ENCODE data around the gene CCDC120.

DNA sequence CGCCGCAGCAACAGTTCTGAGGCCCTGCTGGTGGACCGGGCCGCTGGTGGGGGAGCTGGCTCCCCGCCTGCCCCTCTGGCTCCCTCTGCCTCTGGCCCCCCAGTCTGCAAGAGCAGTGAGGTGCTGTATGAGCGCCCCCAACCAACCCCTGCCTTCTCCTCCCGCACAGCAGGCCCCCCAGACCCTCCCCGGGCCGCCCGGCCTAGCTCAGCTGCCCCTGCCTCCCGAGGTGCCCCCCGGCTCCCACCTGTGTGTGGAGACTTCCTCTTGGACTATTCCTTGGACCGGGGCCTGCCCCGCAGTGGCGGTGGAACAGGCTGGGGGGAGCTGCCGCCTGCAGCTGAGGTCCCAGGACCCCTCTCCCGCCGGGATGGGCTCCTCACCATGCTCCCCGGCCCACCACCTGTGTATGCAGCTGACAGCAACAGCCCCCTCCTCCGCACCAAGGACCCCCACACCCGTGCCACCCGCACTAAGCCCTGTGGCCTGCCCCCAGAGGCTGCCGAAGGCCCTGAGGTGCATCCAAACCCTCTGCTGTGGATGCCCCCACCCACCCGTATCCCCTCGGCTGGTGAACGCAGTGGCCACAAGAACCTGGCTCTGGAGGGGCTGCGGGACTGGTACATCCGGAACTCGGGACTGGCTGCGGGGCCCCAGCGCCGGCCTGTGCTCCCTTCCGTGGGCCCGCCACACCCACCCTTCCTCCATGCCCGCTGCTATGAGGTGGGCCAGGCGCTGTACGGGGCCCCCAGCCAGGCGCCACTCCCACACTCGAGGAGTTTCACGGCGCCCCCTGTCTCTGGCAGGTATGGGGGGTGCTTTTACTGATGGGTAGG is 8.7 kb downstream of the CCDC120 start:
- no peak for TF ChIP-seq POLR2A (IDR thresholded peaks at IDR 0.05)
- TF ChIP-seq, protein P1, sequence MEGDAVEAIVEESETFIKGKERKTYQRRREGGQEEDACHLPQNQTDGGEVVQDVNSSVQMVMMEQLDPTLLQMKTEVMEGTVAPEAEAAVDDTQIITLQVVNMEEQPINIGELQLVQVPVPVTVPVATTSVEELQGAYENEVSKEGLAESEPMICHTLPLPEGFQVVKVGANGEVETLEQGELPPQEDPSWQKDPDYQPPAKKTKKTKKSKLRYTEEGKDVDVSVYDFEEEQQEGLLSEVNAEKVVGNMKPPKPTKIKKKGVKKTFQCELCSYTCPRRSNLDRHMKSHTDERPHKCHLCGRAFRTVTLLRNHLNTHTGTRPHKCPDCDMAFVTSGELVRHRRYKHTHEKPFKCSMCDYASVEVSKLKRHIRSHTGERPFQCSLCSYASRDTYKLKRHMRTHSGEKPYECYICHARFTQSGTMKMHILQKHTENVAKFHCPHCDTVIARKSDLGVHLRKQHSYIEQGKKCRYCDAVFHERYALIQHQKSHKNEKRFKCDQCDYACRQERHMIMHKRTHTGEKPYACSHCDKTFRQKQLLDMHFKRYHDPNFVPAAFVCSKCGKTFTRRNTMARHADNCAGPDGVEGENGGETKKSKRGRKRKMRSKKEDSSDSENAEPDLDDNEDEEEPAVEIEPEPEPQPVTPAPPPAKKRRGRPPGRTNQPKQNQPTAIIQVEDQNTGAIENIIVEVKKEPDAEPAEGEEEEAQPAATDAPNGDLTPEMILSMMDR (IDR thresholded peaks at IDR 0.05) = no peak
- TF ChIP-seq POLR2AphosphoS5 (IDR thresholded peaks at IDR 0.05) = no peak
- TF ChIP-seq EP300 (IDR thresholded peaks at IDR 0.05) = no peak

Data from suprapubic skin (tissue), 4 donors.